Fibroblast of mammary gland (primary cell): ENCODE data around the gene ITPKB.

ENCODE experiments used
- DNase-seq: peaks from one replicate; pipeline ENCODE4 v3.0.0-alpha.2; 2010; ENCODE audit warnings: low read depth
- H3K4me3 ChIP-seq: 2 replicates; pipeline ENCODE4 v1.5.1; 2011; ENCODE audit warnings: low read depth, mild to moderate bottlenecking, low read length, moderate library complexity; ENCODE audit not compliant: control insufficient read depth
- CTCF ChIP-seq: conservative IDR thresholded peaks from 2 replicates; pipeline ENCODE4 v1.5.1; 2011; ENCODE audit warnings: low read depth, low read length, inconsistent platforms; ENCODE audit not compliant: control insufficient read depth, insufficient read depth

The ITPKB gene

DNA sequence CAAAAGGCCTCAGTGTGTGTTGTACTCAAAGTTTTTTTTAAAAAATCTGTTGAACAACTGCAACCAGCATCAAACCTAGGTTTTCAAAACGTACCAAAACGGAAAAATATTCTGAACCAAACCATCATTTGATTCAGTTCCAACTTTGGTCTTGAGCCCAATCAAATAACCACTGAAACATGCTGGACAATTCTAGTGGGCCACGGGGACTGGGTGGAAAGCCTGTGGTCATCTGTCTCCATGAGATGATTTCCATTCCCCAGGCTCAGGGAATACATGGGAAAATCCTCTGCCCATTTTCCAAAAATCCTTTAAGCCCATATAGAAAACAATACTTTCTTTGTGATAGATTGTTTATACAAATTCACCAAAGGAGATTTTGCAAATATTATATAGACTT lies 22.5 kb downstream of the ITPKB start:
- H3K4me3 ChIP-seq: no peak overlapping the region
- no peak for TF ChIP-seq CTCF
- no peak for DNase-seq

DNA sequence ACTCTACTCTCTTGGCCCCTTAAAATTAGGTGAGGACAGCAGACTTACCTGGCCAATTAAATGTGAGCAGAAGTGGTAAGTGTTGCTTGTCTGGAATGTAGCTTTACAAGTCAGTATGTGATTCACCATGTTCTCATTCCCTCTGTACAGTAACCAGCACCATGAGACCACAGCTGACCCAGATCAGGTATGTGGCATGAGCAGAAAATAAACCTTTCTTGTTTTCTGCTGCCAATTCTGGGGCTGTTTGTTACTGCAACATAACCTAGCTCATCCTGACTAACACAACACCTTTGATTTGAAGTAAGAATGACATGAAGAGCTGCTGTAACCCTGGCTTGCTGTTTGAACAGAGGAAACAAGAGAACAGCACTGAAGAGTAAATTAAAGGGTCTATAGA lies 24.9 kb downstream of the ITPKB start:
- no peak for TF ChIP-seq CTCF
- H3K4me3 ChIP-seq: no peak overlapping the region
- no peak for DNase-seq

DNA sequence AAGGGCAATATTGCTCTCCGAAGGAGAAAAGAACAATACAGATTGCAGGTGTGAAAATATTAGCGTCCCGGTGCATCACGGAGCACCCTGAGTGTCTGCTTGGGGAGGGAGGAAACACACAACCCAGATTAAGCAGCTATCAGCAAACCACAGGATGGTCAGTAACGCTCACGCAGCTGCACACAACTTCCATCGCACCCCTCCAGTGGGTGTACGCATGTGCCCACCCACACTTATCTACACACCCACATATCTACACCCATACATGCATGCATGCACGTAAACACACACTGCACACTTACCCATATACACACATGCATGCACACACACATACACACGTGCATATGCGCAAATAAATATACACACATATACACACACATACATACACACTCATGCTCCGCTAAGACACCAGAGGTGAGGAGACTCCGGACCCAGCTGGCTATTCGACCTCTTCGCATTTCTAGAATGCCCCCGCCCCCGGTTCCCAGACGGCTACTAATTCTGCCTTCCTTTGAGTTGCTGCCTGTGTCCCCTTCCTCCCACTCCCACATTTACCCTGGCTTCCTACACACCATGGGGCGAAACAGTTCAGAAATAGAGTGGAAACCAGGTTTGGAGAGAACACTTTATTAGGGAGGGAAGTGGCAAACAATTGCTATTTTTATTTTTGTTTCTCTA lies 26.2 kb downstream of the ITPKB start:
- TF ChIP-seq CTCF: no peak

DNA sequence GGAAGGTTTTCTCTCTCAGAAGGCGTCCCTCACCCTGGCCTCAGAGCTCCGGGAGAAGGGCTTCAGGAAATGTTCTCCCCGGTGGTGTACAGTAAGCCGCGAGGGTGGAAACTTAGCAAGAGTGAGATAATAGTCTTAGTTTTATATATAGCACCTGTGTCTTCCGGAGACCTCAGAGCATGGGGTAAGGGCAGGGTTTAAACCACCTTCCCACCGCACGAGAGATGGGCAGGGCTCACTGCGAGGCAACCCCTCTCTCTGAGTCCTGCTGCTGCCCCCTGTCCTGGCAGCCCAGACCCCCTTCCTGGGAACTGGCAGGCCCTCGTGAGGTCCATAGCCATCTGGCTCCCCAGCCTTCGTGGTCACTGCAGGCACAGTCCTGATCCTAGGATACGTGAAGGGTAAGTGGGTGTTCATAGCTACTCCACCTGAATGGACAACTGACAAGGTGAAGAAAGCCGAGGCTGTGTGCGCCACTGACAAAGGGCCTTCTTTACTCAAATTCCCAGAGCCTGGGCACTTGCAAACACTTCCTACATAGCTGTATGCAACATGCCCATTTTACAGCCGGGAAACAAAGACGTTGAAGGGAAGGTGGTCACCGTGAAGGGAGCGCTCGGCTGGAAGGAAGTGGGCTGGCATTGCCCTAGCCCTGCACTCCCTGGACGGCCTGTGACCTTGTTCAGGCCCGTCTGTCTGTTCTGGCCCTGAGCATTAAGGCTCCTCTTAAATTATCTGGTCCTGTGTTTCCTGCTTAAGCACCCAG lies 26.9 kb downstream of the ITPKB start:
- DNase-seq: no peak
- H3K4me3 ChIP-seq: no peak overlapping the region
- TF ChIP-seq CTCF: no peak

More for the DNA sequence above, 26.2 kb downstream of the ITPKB start:
- DNase-seq: no peak
- H3K4me3 ChIP-seq: no peak overlapping the region

GRCh38 chr1:226710501-226710900 lies 28.6 kb downstream of the ITPKB start:
- TF ChIP-seq CTCF: no peak
- no peak for DNase-seq
- no peak overlapping the region for H3K4me3 ChIP-seq

- no peak for TF ChIP-seq CTCF
- H3K4me3 ChIP-seq: no peak overlapping the region
- DNase-seq: no peak
Measured at GRCh38 chr1:226709953-226710352, 29.1 kb downstream of the ITPKB start.
